ENCODE data around the gene HIVEP3. TPM values are rescaled to one million over a fixed set of nuclear protein-coding genes. Genes with fewer than 3 reads are reported as not detected.
A peak's percentile ranks its signal among the peaks of the same experiment; 100 is the strongest.

HIVEP3 gene
- total RNA-seq, 1 experiment from 2014 or later, result 1.2 TPM

DNA sequence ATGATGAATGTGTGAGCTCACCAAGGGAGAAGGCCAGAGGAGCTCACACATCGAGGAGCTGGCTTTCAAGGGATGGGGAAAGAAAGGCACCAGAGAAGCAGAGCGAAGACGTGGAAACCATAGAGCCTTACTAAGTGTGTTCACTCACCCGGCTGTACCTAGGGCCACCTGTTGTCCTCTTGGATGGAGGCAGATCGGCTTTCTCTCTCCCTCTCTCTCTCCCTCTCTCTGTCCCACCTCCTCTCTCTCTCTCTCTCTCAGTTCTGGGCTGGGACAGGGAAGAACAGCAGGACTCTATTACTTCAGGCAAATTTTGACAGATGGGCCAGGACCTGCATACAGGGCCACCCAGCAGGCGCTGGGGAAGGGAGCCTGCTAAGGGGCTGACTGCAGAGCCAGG lies 64.8 kb downstream of the HIVEP3 start:
- POLR2A ChIA-PET, result no interaction called here
- H3K36me3 Mint-ChIP-seq (ENCODE audit: insufficient read depth, unreplicated experiment), result no peaks in the 10 kb centered on the region
- CTCF ChIA-PET, result no interaction called here
- H3K4me1 Mint-ChIP-seq (ENCODE audit: insufficient read depth, unreplicated experiment), result no peaks in the 10 kb centered on the region
- intact Hi-C loops (cut with micrococcal nuclease), result no loop called here
- no TSS peak for BruUV-seq (replicated peaks)
- TF ChIP-seq, protein P1, sequence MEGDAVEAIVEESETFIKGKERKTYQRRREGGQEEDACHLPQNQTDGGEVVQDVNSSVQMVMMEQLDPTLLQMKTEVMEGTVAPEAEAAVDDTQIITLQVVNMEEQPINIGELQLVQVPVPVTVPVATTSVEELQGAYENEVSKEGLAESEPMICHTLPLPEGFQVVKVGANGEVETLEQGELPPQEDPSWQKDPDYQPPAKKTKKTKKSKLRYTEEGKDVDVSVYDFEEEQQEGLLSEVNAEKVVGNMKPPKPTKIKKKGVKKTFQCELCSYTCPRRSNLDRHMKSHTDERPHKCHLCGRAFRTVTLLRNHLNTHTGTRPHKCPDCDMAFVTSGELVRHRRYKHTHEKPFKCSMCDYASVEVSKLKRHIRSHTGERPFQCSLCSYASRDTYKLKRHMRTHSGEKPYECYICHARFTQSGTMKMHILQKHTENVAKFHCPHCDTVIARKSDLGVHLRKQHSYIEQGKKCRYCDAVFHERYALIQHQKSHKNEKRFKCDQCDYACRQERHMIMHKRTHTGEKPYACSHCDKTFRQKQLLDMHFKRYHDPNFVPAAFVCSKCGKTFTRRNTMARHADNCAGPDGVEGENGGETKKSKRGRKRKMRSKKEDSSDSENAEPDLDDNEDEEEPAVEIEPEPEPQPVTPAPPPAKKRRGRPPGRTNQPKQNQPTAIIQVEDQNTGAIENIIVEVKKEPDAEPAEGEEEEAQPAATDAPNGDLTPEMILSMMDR (IDR thresholded peaks at IDR 0.05; ENCODE audit: unreplicated experiment), result no peak
- DNase-seq (ENCODE audit: unreplicated experiment), result no peak
- no peak overlapping the region for H3K27ac Mint-ChIP-seq (ENCODE audit: low read depth, unreplicated experiment)
- no peaks in the 10 kb centered on the region for H3K27me3 Mint-ChIP-seq (ENCODE audit: insufficient read depth, unreplicated experiment)
- H3K4me3 Mint-ChIP-seq (ENCODE audit: unreplicated experiment), result no peak overlapping the region
- no peaks in the 10 kb centered on the region for H3K9me3 Mint-ChIP-seq (ENCODE audit: unreplicated experiment)

DNA sequence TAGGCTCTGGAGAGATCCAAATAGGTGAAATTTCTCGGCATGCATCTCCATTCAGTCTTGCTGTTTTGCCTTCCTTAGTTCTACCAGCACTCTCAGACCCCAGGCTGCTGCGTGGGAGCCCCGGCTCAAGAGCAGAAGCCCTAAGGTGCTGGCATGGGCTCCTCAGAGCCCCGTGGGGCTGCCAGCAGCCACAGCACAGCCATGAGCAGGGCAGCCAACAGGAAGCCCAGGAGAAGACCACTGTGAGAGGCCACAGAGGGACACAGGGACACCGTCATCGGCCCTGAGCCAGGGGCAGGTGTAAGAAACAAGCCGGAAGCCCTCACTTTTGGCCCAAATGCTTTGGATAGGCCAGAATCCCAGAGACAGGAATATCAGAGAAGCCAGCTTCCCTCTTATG lies 66.6 kb downstream of the HIVEP3 start:
- Mint-ChIP-seq H3K27me3 (ENCODE audit: insufficient read depth, unreplicated experiment) (no peaks in the 10 kb centered on the region), H3K9me3 (ENCODE audit: unreplicated experiment) (no peaks in the 10 kb centered on the region), H3K27ac (ENCODE audit: low read depth, unreplicated experiment) (no peak overlapping the region), H3K36me3 (ENCODE audit: insufficient read depth, unreplicated experiment) (no peaks in the 10 kb centered on the region), H3K4me3 (ENCODE audit: unreplicated experiment) (no peak overlapping the region), H3K4me1 (ENCODE audit: insufficient read depth, unreplicated experiment) (no peaks in the 10 kb centered on the region)
- DNase-seq (ENCODE audit: unreplicated experiment), result no peak
- ChIA-PET POLR2A (no interaction called here), CTCF (no interaction called here)
- intact Hi-C loops (cut with micrococcal nuclease), result no loop called here
- TF ChIP-seq, protein P1 (IDR thresholded peaks at IDR 0.05; ENCODE audit: unreplicated experiment), result no peak
- no TSS peak for BruUV-seq (replicated peaks)

DNA sequence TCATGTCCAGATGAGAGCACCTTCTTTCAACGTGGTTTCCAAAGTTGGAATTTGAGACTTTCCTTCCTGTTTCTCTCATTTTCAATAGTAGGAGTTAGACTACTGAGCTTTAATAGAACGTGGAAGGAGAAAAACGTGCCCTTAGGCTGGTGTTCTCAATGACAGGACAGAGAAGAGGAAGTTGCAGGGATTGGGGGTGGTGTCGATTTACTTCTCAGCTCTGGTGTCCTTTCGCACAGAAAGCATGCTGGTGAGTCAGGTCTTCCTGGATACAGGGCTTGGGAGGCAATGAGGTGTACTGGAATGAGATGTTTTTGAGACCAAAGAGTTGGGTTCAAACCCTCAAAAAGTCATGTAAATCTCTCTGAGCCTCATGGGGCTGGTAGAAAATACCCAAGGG lies 67.1 kb downstream of the HIVEP3 start:
- ChIA-PET CTCF (no interaction called here), POLR2A (no interaction called here)
- H3K4me3 Mint-ChIP-seq (ENCODE audit: unreplicated experiment), result no peak overlapping the region
- H3K36me3 Mint-ChIP-seq (ENCODE audit: insufficient read depth, unreplicated experiment), result no peaks in the 10 kb centered on the region
- no peaks in the 10 kb centered on the region for H3K4me1 Mint-ChIP-seq (ENCODE audit: insufficient read depth, unreplicated experiment)
- no peak overlapping the region for H3K27ac Mint-ChIP-seq (ENCODE audit: low read depth, unreplicated experiment)
- TF ChIP-seq, protein P1 (IDR thresholded peaks at IDR 0.05; ENCODE audit: unreplicated experiment), result no peak
- intact Hi-C loops (cut with micrococcal nuclease), result no loop called here
- no peaks in the 10 kb centered on the region for H3K27me3 Mint-ChIP-seq (ENCODE audit: insufficient read depth, unreplicated experiment)
- BruUV-seq (replicated peaks), result no TSS peak
- DNase-seq (ENCODE audit: unreplicated experiment), result peak; percentile 85
- no peaks in the 10 kb centered on the region for H3K9me3 Mint-ChIP-seq (ENCODE audit: unreplicated experiment)

DNA sequence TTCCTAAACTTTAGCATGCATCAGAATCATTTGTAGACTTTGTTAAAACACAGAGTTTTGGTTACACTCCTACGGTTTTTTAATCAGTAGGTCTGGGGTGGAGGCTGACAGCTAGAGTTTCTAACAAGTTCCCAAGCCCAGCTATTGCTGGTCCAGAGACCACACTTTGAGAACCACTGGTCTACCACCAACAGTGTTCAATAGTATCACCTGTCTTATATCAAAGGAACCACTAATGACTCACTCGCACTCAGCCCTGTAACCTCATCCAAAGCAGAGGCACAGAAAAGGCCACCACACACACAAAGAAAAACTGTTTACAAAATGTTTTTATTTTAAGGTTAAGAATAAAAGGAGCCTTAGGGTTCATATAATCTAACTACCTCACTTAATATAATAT lies 68.7 kb downstream of the HIVEP3 start:
- intact Hi-C loops (cut with micrococcal nuclease), result no loop called here
- no TSS peak for BruUV-seq (replicated peaks)

More for the DNA sequence above, 68.7 kb downstream of the HIVEP3 start:
- H3K27ac Mint-ChIP-seq (ENCODE audit: low read depth, unreplicated experiment), result no peak overlapping the region
- no peaks in the 10 kb centered on the region for H3K27me3 Mint-ChIP-seq (ENCODE audit: insufficient read depth, unreplicated experiment)
- H3K4me1 Mint-ChIP-seq (ENCODE audit: insufficient read depth, unreplicated experiment), result no peaks in the 10 kb centered on the region
- DNase-seq (ENCODE audit: unreplicated experiment), result no peak
- no peaks in the 10 kb centered on the region for H3K9me3 Mint-ChIP-seq (ENCODE audit: unreplicated experiment)
- ChIA-PET POLR2A (no interaction called here), CTCF (no interaction called here)
- no peaks in the 10 kb centered on the region for H3K36me3 Mint-ChIP-seq (ENCODE audit: insufficient read depth, unreplicated experiment)
- TF ChIP-seq, protein P1 (IDR thresholded peaks at IDR 0.05; ENCODE audit: unreplicated experiment), result no peak
- no peak overlapping the region for H3K4me3 Mint-ChIP-seq (ENCODE audit: unreplicated experiment)

All from MCF 10A (cell line).